ENCODE measurements around the gene FKBP5. TPM values are rescaled to one million over a fixed set of nuclear protein-coding genes. Genes with fewer than 3 reads are reported as not detected.

FKBP5 gene
- total RNA-seq, 1 experiment from 2014 or later, result 33.9 TPM

GRCh38 chr6:35707714-35708407 lies 19.1 kb upstream of the FKBP5 start:
- Histone ChIP-seq H4K8ac (replicated peaks; ENCODE audit: insufficient read length, low read depth, low read length) (no peak overlapping the region), H3K79me1 (ENCODE audit: insufficient read depth, low read depth, low read length, poor library complexity, severe bottlenecking) (no peaks in the 10 kb centered on the region), H2BK15ac (ENCODE audit: low read depth, low read length) (no peak overlapping the region), H3K23me2 (ENCODE audit: insufficient read length, low read depth, low read length, poor library complexity, severe bottlenecking) (no peaks in the 10 kb centered on the region), H4K20me1 (ENCODE audit: control insufficient read depth, insufficient read depth, insufficient read length) (no peaks in the 10 kb centered on the region), H3K56ac (ENCODE audit: insufficient read length, low read depth, low read length) (no peak overlapping the region), H4K5ac (ENCODE audit: insufficient read length, low read depth, low read length) (no peak overlapping the region), H2AK5ac (ENCODE audit: insufficient read length, low read length) (no peak overlapping the region), H2BK12ac (ENCODE audit: insufficient read length, low read depth, low read length) (no peak overlapping the region), H3K27ac (ENCODE audit: insufficient read length, low read depth, low read length) (no peak overlapping the region), H3K18ac (ENCODE audit: insufficient read length, low read depth, low read length) (no peak overlapping the region), H3K4me2 (ENCODE audit: insufficient read depth, insufficient read length, low read length) (no peak overlapping the region), H2AFZ (ENCODE audit: low read length) (no peak overlapping the region), H3T11ph (ENCODE audit: low read length) (no peak overlapping the region), H3K14ac (ENCODE audit: insufficient read depth, low read length) (no peak overlapping the region), H3K9ac (ENCODE audit: extremely low read depth, insufficient read length, low read length) (no peak overlapping the region), H2BK120ac (ENCODE audit: low read depth, low read length, poor library complexity, severe bottlenecking) (no peak overlapping the region), H3K27me3 (ENCODE audit: insufficient read depth, low read length) (no peaks in the 10 kb centered on the region), H3K9me3 (ENCODE audit: control insufficient read depth, low read depth, low read length) (no peaks in the 10 kb centered on the region), H3K4me1 (ENCODE audit: insufficient read depth, low read length) (no peaks in the 10 kb centered on the region), H2BK20ac (ENCODE audit: low read depth, low read length, poor library complexity, severe bottlenecking) (no peak overlapping the region), H2BK5ac (ENCODE audit: insufficient read length, low read length) (no peak overlapping the region), H3K4ac (ENCODE audit: low read depth, low read length) (no peak overlapping the region), H3K23ac (ENCODE audit: insufficient read length, low read depth, low read length) (no peak overlapping the region), H4K91ac (ENCODE audit: insufficient read length, low read depth, low read length) (no peak overlapping the region), H3K79me2 (ENCODE audit: insufficient read depth, low read length) (no peaks in the 10 kb centered on the region)
- no peak for TF ChIP-seq CTCF (conservative IDR thresholded peaks at IDR 0.05)
- DNase-seq, result no peak
- Mint-ChIP-seq H3K4me1 (no peaks in the 10 kb centered on the region), H3K9me3 (peaks cover 4 to 7% of the 10 kb centered on the region in 2 experiments; a peak in 3 of 5 replicates), H3K27me3 (ENCODE audit: low read depth) (no peaks in the 10 kb centered on the region), H3K27ac (no peak overlapping the region), H3K36me3 (ENCODE audit: insufficient read depth in 1 of 3, low read depth in 3 of 3) (peaks cover 2 to 4% (median 2%) of the 10 kb centered on the region in 3 experiments; a peak in 2 of 7 replicates), H3K4me3 (no peak overlapping the region)
- WGBS (ENCODE audit: extremely low coverage, insufficient read length, low lambda C conversion rate), result no CpG with 5 or more reads among the region's 4 CpGs
